Osteoblast (primary cell): ENCODE data around the gene SORL1. TPM values are rescaled to one million over a fixed set of nuclear protein-coding genes. Genes with fewer than 3 reads are reported as not detected.

Experiments used
- DNase-seq: peaks from one replicate; pipeline ENCODE4 v3.0.0; 2011; ENCODE audit warnings: low spot score, mixed read lengths; ENCODE audit not compliant: insufficient read length; ENCODE audit errors: missing footprints
- H2AFZ ChIP-seq: 2 replicates; pipeline ENCODE4 v1.6.0; 2011; ENCODE audit warnings: mild to moderate bottlenecking, low read length
- H3K27ac ChIP-seq: 2 replicates; pipeline ENCODE4 v1.5.1; 2011; ENCODE audit warnings: mild to moderate bottlenecking, low read depth, low read length, moderate library complexity
- H3K27me3 ChIP-seq: 2 replicates; pipeline ENCODE4 v1.6.0; 2012; ENCODE audit warnings: mild to moderate bottlenecking, control low read depth, inconsistent platforms, low read length, moderate library complexity; ENCODE audit not compliant: insufficient read depth
- H3K36me3 ChIP-seq: 2 replicates; pipeline ENCODE4 v1.5.1; 2011; ENCODE audit warnings: mild to moderate bottlenecking, low read length, control low read depth, moderate library complexity; ENCODE audit not compliant: insufficient read depth
- H3K4me1 ChIP-seq: 2 replicates; pipeline ENCODE4 v1.5.1; 2011; ENCODE audit warnings: mild to moderate bottlenecking, low read length, control low read depth, moderate library complexity; ENCODE audit not compliant: insufficient read depth
- H3K4me2 ChIP-seq: 2 replicates; pipeline ENCODE4 v1.6.0; 2011; ENCODE audit warnings: mild to moderate bottlenecking, low read length; ENCODE audit not compliant: insufficient read depth
- H3K4me3 ChIP-seq: fragments of 200-600 bp; sonication (generic); 3 replicates; pipeline ENCODE4 v1.5.1; 2012; ENCODE audit warnings: mild to moderate bottlenecking, low read length, inconsistent platforms; ENCODE audit not compliant: insufficient read depth
- H3K79me2 ChIP-seq: 2 replicates; pipeline ENCODE4 v1.6.0; 2012; ENCODE audit warnings: mild to moderate bottlenecking, low read length, control low read depth, inconsistent platforms; ENCODE audit not compliant: insufficient read depth
- H3K9me3 ChIP-seq: 2 replicates; pipeline ENCODE4 v1.5.1; 2011; ENCODE audit warnings: low read depth, low read length, control low read depth
- H4K20me1 ChIP-seq: 2 replicates; pipeline ENCODE4 v1.6.0; 2012; ENCODE audit warnings: mild to moderate bottlenecking, low read length, control low read depth; ENCODE audit not compliant: insufficient read depth
- total RNA-seq: library from RNA; depleted of rRNA; stranded (reverse); fragments of >200 nt; gene quantifications from 2 replicates; pipeline ENCODE4 v1.2.3, GENCODE V29; 2012
- TF ChIP-seq, protein P1 (sequence below): IDR thresholded peaks from 2 replicates; pipeline ENCODE4 v1.5.1; 2011; ENCODE audit warnings: mild to moderate bottlenecking, low read depth, low read length, moderate library complexity; ENCODE audit errors: extremely low read depth

SORL1 gene
- total RNA-seq, 1 donor: 0.36 TPM

DNA sequence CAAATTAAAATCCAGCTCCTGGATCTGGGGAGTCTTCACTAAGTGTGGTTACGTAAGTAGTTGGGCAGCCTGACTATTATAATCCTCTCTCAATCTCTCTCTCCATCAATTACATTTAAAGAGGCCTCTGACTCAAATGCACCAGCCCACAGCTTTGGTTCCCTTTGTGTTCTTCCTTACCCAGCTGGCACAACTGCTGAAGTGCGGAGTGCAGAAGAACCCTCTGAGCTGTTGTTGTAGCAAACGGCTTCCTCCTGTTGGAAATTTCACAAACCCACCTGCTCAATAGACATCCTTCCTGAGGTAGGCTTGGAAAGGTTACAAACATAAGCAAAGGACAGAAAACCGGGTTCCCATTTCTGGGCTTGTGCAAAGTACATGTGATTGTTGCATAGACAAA, 17.0 kb upstream of the SORL1 start:
- no peaks in the 10 kb centered on the region for H3K36me3 ChIP-seq
- H2AFZ ChIP-seq: no peak overlapping the region
- no peaks in the 10 kb centered on the region for H3K9me3 ChIP-seq
- no peak overlapping the region for H3K4me2 ChIP-seq
- no peaks in the 10 kb centered on the region for H4K20me1 ChIP-seq
- DNase-seq: no peak
- no peaks in the 10 kb centered on the region for H3K4me1 ChIP-seq
- H3K27me3 ChIP-seq: peaks cover 30% of the 10 kb centered on the region
- TF ChIP-seq, protein P1, sequence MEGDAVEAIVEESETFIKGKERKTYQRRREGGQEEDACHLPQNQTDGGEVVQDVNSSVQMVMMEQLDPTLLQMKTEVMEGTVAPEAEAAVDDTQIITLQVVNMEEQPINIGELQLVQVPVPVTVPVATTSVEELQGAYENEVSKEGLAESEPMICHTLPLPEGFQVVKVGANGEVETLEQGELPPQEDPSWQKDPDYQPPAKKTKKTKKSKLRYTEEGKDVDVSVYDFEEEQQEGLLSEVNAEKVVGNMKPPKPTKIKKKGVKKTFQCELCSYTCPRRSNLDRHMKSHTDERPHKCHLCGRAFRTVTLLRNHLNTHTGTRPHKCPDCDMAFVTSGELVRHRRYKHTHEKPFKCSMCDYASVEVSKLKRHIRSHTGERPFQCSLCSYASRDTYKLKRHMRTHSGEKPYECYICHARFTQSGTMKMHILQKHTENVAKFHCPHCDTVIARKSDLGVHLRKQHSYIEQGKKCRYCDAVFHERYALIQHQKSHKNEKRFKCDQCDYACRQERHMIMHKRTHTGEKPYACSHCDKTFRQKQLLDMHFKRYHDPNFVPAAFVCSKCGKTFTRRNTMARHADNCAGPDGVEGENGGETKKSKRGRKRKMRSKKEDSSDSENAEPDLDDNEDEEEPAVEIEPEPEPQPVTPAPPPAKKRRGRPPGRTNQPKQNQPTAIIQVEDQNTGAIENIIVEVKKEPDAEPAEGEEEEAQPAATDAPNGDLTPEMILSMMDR: no peak
- H3K4me3 ChIP-seq: no peak overlapping the region
- H3K27ac ChIP-seq: no peak overlapping the region
- H3K79me2 ChIP-seq: no peaks in the 10 kb centered on the region

DNA sequence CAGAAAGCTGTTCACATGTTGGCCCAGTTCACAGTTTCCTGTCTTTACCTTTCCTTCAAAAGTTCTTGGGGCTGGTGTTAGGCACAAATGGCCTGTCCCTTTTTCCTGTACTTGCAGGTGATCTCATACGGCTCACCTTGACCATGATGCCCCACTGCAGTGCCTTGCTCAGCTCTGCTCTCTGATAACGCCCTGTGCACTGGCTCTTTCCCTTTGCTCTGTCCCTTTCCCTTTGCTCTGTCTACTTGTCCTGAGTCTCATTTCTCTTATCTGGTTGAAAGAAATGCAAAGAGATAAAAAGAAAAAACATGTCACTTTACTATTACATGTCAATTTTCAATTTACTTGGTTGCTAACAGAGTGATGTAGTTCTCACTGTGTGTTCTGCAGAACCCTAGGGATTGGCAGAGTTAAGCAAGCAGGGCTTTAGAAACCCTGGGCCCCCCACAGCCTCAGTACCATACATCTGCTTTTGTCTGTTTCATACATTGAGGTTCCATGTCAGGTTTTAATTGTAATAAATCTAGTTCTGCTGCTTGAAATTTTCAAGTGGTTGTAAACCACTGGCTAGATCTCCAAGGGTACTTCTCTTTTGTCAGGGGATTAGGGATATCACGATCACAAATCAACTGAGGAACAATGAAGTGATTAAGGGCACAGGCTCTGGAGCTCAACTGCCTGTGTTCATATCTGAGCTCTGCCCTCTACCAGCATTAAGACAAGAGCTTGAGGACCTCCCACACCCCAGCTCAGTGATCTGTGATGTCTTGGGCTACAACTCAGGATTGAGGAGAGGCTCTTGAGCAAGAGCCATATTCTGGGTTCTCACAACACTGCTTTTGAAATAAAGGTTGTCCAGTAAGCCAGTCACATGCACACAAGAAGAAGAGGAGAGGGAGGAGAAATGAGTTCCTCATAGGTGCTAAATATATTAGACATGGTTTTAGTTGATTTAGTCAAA, 16.3 kb upstream of the SORL1 start:
- Histone ChIP-seq H3K27me3 (peaks cover 30% of the 10 kb centered on the region), H3K27ac (no peak overlapping the region), H3K4me1 (no peaks in the 10 kb centered on the region), H3K4me3 (no peak overlapping the region), H4K20me1 (no peaks in the 10 kb centered on the region), H2AFZ (no peak overlapping the region), H3K4me2 (no peak overlapping the region), H3K36me3 (no peaks in the 10 kb centered on the region), H3K79me2 (no peaks in the 10 kb centered on the region), H3K9me3 (no peaks in the 10 kb centered on the region)
- no peak for DNase-seq
- TF ChIP-seq, protein P1: no peak

GRCh38 chr11:121437018-121437685, 15.0 kb upstream of the SORL1 start:
- no peaks in the 10 kb centered on the region for H3K36me3 ChIP-seq
- H3K4me3 ChIP-seq: no peak overlapping the region
- H2AFZ ChIP-seq: no peak overlapping the region
- no peaks in the 10 kb centered on the region for H3K4me1 ChIP-seq
- no peak for DNase-seq
- H3K4me2 ChIP-seq: no peak overlapping the region
- no peaks in the 10 kb centered on the region for H3K9me3 ChIP-seq
- no peaks in the 10 kb centered on the region for H4K20me1 ChIP-seq
- H3K27me3 ChIP-seq: peaks cover 30% of the 10 kb centered on the region
- H3K27ac ChIP-seq: no peak overlapping the region
- H3K79me2 ChIP-seq: no peaks in the 10 kb centered on the region
- TF ChIP-seq, protein P1: no peak

DNA sequence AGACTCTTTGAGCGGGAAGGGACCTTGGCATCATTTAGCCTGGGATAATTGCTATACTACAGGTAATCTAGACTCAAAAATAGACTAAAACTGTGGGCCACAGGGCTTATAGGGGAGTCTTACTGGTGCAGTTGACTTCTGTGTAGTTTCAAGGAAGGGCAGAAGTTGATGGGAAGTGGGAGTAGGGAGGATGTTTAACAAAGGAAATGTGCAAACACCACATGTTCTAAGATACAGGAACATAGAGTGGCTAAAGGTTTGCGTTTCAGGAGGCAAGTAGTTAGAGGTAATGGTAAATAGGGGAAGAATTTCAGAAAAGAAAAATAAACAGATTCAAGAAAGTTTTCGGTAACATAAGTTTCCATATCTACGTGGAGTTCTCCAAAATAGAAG, 14.4 kb upstream of the SORL1 start:
- Histone ChIP-seq H3K27me3 (peaks cover 30% of the 10 kb centered on the region), H3K9me3 (no peaks in the 10 kb centered on the region), H4K20me1 (no peaks in the 10 kb centered on the region), H3K4me3 (no peak overlapping the region), H3K79me2 (no peaks in the 10 kb centered on the region), H3K4me1 (no peaks in the 10 kb centered on the region), H3K36me3 (no peaks in the 10 kb centered on the region), H3K27ac (no peak overlapping the region), H2AFZ (no peak overlapping the region), H3K4me2 (no peak overlapping the region)
- TF ChIP-seq, protein P1: no peak
- DNase-seq: no peak
